OCI-LY3 (cell line): Measurements from ENCODE around the gene GPD2.

Experiments used
- H2AFZ ChIP-seq: fragments of 200-600, 300-600 bp; shearing (Covaris generic); 2 replicates; pipeline ENCODE4 v1.6.0; 2014; ENCODE audit warnings: antibody characterized with exemption, low read depth, low read length
- H3K27ac ChIP-seq: fragments of 200-600, 300-600 bp; sonication (generic); 2 replicates; pipeline ENCODE4 v1.5.1; 2014; ENCODE audit warnings: mild to moderate bottlenecking, low read length, moderate library complexity, mixed read lengths
- H3K27me3 ChIP-seq: fragments of 200-600, 300-600 bp; sonication (generic); 2 replicates; pipeline ENCODE4 v1.6.1; 2014; ENCODE audit warnings: low read depth, low read length, mixed read lengths
- H3K36me3 ChIP-seq: fragments of 200-600, 300-600 bp; sonication (generic); replicated peaks from 2 replicates; pipeline ENCODE3; 2014; ENCODE audit warnings: low read depth, low read length, mixed read lengths
- H3K4me1 ChIP-seq: fragments of 300-600, 200-600 bp; sonication (generic); 2 replicates; pipeline ENCODE4 v1.6.1; 2014; ENCODE audit warnings: low read length, mixed read lengths
- H3K4me2 ChIP-seq: fragments of 200-600, 300-600 bp; sonication (generic); 2 replicates; pipeline ENCODE4 v1.6.1; 2014; ENCODE audit warnings: low read length, mixed read lengths
- H3K4me3 ChIP-seq: fragments of 300-600, 200-600 bp; sonication (generic); 2 replicates; pipeline ENCODE4 v1.5.1; 2014; ENCODE audit warnings: antibody characterized with exemption, mild to moderate bottlenecking, low read length, moderate library complexity
- H3K79me2 ChIP-seq: fragments of 300-600, 200-600 bp; shearing (Covaris generic); 2 replicates; pipeline ENCODE4 v1.6.1; 2014; ENCODE audit warnings: mild to moderate bottlenecking, low read length, mixed read lengths
- H3K9ac ChIP-seq: fragments of 300-600, 200-600 bp; shearing (Covaris generic); 2 replicates; pipeline ENCODE4 v1.6.0; 2014; ENCODE audit warnings: mild to moderate bottlenecking, low read length, moderate library complexity
- H3K9me3 ChIP-seq: fragments of 200-600, 300-600 bp; shearing (Covaris generic); 2 replicates; pipeline ENCODE4 v1.6.1; 2014; ENCODE audit warnings: low read length, mixed read lengths; ENCODE audit not compliant: insufficient read depth
- H4K20me1 ChIP-seq: fragments of 200-600, 300-600 bp; sonication (generic); 2 replicates; pipeline ENCODE4 v1.6.1; 2016; ENCODE audit warnings: low read length, mixed read lengths; ENCODE audit not compliant: insufficient read depth
- EZH2phosphoT487 ChIP-seq: fragments of 200-600 bp; shearing (Covaris generic); IDR thresholded peaks from 2 replicates; pipeline ENCODE4 v1.6.1; 2018; ENCODE audit warnings: antibody characterized with exemption, mixed run types, low read depth
- TF ChIP-seq, protein P1 (sequence below): fragments of 200-600, 300-600 bp; sonication (generic); IDR thresholded peaks from 2 replicates; pipeline ENCODE4 v1.5.1; 2014; ENCODE audit warnings: antibody characterized with exemption, low read length, low read depth

Gene GPD2

DNA sequence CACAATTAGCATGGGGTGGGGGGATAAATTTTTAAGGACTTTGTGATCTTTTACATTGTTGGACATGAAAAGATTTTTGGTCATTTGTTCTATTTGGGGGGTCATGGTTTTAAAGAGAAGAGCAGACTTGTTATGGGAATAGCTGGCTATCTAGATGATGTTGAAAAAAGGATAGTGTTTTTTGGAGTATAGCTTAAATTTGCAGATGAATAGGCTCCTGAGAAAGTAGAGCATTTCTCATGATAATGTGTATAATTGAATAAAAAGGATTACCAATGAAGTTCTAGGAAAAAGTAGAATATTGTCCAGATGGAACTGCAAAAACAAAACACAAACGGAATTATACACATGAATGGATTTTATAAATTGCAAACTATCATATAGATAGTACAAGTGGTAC, 186.3 kb downstream of the GPD2 start:
- no peaks in the 10 kb centered on the region for H3K36me3 ChIP-seq
- no peak overlapping the region for H2AFZ ChIP-seq
- H3K9me3 ChIP-seq: no peaks in the 10 kb centered on the region
- H4K20me1 ChIP-seq: no peaks in the 10 kb centered on the region
- TF ChIP-seq, protein P1, sequence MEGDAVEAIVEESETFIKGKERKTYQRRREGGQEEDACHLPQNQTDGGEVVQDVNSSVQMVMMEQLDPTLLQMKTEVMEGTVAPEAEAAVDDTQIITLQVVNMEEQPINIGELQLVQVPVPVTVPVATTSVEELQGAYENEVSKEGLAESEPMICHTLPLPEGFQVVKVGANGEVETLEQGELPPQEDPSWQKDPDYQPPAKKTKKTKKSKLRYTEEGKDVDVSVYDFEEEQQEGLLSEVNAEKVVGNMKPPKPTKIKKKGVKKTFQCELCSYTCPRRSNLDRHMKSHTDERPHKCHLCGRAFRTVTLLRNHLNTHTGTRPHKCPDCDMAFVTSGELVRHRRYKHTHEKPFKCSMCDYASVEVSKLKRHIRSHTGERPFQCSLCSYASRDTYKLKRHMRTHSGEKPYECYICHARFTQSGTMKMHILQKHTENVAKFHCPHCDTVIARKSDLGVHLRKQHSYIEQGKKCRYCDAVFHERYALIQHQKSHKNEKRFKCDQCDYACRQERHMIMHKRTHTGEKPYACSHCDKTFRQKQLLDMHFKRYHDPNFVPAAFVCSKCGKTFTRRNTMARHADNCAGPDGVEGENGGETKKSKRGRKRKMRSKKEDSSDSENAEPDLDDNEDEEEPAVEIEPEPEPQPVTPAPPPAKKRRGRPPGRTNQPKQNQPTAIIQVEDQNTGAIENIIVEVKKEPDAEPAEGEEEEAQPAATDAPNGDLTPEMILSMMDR: no peak
- no peak for TF ChIP-seq EZH2phosphoT487
- H3K27ac ChIP-seq: no peak overlapping the region
- H3K4me2 ChIP-seq: no peak overlapping the region
- no peaks in the 10 kb centered on the region for H3K27me3 ChIP-seq
- no peak overlapping the region for H3K9ac ChIP-seq
- H3K4me1 ChIP-seq: no peaks in the 10 kb centered on the region
- no peaks in the 10 kb centered on the region for H3K79me2 ChIP-seq
- no peak overlapping the region for H3K4me3 ChIP-seq

DNA sequence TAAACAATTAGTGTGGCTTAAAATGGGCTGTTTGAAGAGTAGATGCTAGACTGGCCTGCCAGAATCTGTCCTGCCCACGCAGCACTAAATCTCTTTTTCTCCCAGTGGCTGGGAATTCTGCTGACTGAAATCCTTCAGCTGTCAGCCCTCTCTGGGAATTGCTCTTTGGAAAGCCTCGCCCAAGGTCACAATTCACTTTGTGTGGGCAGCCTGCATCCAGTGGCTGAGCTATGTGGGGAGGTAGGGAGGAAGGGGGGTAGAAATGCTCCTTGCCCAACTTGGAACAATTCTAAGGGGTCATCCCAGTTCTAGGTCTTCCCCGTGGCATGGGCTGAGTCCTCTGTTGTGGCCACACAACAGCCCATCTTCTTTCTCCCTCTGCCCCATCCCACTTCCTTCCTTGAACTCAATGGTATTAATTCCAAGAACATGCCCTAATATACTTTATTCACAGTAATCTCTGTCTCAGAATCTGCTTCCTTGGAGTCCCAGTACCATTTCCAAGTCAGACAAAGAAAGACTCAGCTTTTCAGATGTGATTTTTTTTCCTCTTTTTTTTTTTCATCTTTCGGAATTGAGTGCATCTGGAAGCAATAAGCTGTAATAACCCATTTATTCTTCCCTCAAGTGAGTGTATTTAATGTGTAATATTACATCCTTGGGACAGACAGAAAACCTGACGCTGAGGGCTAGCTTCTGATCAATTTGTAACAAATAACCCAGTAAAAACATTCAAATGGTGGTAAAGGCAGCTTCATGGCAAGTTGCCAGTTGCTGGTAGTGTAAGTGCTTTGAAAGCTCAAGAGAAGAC, 189.4 kb downstream of the GPD2 start:
- Histone ChIP-seq H3K27ac (no peak overlapping the region), H3K9ac (no peak overlapping the region), H3K4me3 (no peak overlapping the region), H4K20me1 (no peaks in the 10 kb centered on the region), H3K27me3 (no peaks in the 10 kb centered on the region), H3K79me2 (no peaks in the 10 kb centered on the region), H3K9me3 (no peaks in the 10 kb centered on the region), H3K4me1 (no peaks in the 10 kb centered on the region), H3K4me2 (no peak overlapping the region), H3K36me3 (no peaks in the 10 kb centered on the region), H2AFZ (no peak overlapping the region)
- TF ChIP-seq, protein P1: no peak
- no peak for TF ChIP-seq EZH2phosphoT487

DNA sequence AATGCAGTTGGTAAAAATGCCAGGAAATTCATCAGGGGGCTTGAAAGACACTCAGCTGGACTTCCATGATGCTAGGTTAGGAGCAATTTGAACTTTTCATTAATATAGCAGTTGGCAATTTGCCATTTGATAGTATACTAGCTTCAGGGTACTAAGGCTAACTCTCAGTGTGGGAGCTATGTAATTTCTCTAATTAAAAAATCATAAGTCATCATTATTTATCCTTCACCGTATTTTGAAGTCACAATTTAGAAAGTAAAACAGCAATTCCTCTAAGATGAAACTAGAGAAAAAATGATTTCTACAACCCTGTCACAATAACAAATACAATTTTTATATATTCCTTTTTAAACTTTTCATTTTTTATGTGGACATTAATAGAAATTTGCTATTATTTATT, 190.8 kb downstream of the GPD2 start:
- Histone ChIP-seq H3K27ac (no peak overlapping the region), H4K20me1 (no peaks in the 10 kb centered on the region), H3K4me1 (no peaks in the 10 kb centered on the region), H3K4me3 (no peak overlapping the region), H3K36me3 (no peaks in the 10 kb centered on the region), H3K27me3 (no peaks in the 10 kb centered on the region), H2AFZ (no peak overlapping the region), H3K9me3 (no peaks in the 10 kb centered on the region), H3K9ac (no peak overlapping the region), H3K79me2 (no peaks in the 10 kb centered on the region), H3K4me2 (no peak overlapping the region)
- no peak for TF ChIP-seq EZH2phosphoT487
- TF ChIP-seq, protein P1: no peak

DNA sequence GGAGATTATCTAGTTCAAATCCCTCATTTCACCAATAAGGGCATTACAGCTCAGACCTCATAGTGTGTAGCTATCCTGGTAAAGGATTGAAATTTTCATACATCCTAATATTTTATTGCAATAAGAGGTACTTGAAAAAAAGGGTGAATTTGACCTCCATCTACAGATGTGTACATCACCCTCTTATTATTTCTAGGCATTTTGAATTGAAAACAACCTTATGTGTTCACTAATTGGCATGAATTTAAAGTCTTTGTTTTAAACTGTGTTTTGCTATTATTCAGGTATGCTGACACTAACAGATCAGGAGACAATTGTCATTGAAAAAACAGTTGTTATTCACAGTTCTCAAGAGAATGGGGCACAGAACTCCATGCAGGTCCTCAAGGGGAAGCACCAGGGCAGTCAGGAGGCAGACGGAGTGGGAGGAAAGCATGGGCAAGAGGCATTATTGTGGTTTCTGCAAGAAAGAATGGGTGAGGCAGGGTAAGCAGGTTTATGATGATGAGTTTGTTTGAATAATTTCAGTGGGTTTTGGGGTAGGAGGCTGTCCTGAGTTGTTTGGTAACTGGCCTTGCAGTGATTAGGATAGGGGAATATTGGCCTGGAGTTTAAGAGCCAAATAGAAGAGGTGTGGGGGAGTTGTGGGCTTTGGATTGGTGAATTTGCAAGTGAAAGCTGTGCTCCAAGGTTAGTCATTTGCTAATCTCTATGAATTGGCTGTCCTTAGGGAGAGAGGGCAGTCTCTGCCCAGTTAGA, 194.6 kb downstream of the GPD2 start:
- Histone ChIP-seq H3K27me3 (no peaks in the 10 kb centered on the region), H3K27ac (no peak overlapping the region), H3K9me3 (no peaks in the 10 kb centered on the region), H3K4me3 (no peak overlapping the region), H3K4me1 (no peaks in the 10 kb centered on the region), H2AFZ (no peak overlapping the region), H3K4me2 (no peak overlapping the region), H3K9ac (no peak overlapping the region), H3K36me3 (no peaks in the 10 kb centered on the region), H4K20me1 (no peaks in the 10 kb centered on the region), H3K79me2 (no peaks in the 10 kb centered on the region)
- no peak for TF ChIP-seq EZH2phosphoT487
- TF ChIP-seq, protein P1: no peak
